Activated T-cell treated with anti-CD3 and anti-CD28 coated beads, Interleukin-2, amount 50 U/mL, for 4 hours (primary cell): ENCODE measurements around the gene IGFBP5. TPM values are rescaled to one million over a fixed set of nuclear protein-coding genes. Genes with fewer than 3 reads are reported as not detected.

Experiments used
- ATAC-seq, 2 donors: fragments of 200-7000 bp; cut with Tn5 transposase; one replicate each; pipeline ENCODE4 v1.10.0; 2021
- DNase-seq: peaks from one replicate; pipeline ENCODE4 v3.0.0-alpha.2; 2020
- H3K27me3 Mint-ChIP-seq: one replicate; pipeline ENCODE4 v1.8.0; 2021; ENCODE audit warnings: low read depth, mixed read lengths
- H3K36me3 Mint-ChIP-seq: one replicate; pipeline ENCODE4 v1.8.0; 2022; ENCODE audit warnings: mixed read lengths; ENCODE audit not compliant: insufficient read depth
- H3K4me1 Mint-ChIP-seq: one replicate; pipeline ENCODE4 v1.8.0; 2021; ENCODE audit warnings: low read depth, mixed read lengths
- H3K4me3 Mint-ChIP-seq: one replicate; pipeline ENCODE4 v1.8.0; 2021; ENCODE audit warnings: mild to moderate bottlenecking, moderate library complexity, mixed read lengths
- H3K9me3 Mint-ChIP-seq: one replicate; pipeline ENCODE4 v1.8.0; 2021; ENCODE audit warnings: mixed read lengths
- total RNA-seq, 3 donors: library from RNA; stranded (reverse); gene quantifications; one replicate each; pipeline ENCODE4 v1.2.1, GENCODE V29; 2021

IGFBP5 gene
- 1 to 10 TPM; 1.8 to 2.7 (median 2.4) TPM for total RNA-seq

GRCh38 chr2:216695401-216695821 lies at the start of gene IGFBP5:
Gene IGFBP5, minus strand, starts transcription at chr2:216695549. Its CDS starts 774 bp downstream, at chr2:216694775.
- ATAC-seq (no peak), DNase-seq (no peak)
- Mint-ChIP-seq H3K9me3 (no peaks in the 10 kb centered on the region), H3K27me3 (peaks cover 61% of the 10 kb centered on the region), H3K4me1 (peaks cover 26% of the 10 kb centered on the region), H3K4me3 (no peak within 1 kb of the TSS), H3K36me3 (no peaks in the 10 kb centered on the region)

- H3K4me3 Mint-ChIP-seq = no peak overlapping the region
- ATAC-seq = no peak
- H3K4me1 Mint-ChIP-seq = no peaks in the 10 kb centered on the region
- H3K27me3 Mint-ChIP-seq = peaks cover 28% of the 10 kb centered on the region
- H3K9me3 Mint-ChIP-seq = peaks cover 4% of the 10 kb centered on the region
- no peak for DNase-seq
- no peaks in the 10 kb centered on the region for H3K36me3 Mint-ChIP-seq
Observed at GRCh38 chr2:216743781-216744180, 48.4 kb upstream of the IGFBP5 start.

- Mint-ChIP-seq H3K4me3 (no peak overlapping the region), H3K27me3 (peaks cover 28% of the 10 kb centered on the region), H3K4me1 (no peaks in the 10 kb centered on the region), H3K9me3 (no peaks in the 10 kb centered on the region), H3K36me3 (no peaks in the 10 kb centered on the region)
- ATAC-seq (no peak), DNase-seq (no peak)
Observed at GRCh38 chr2:216742411-216742810, 47.1 kb upstream of the IGFBP5 start.

GRCh38 chr2:216741223-216741593 lies 45.9 kb upstream of the IGFBP5 start:
- Mint-ChIP-seq H3K27me3 (peaks cover 26% of the 10 kb centered on the region), H3K9me3 (no peaks in the 10 kb centered on the region), H3K4me3 (no peak overlapping the region), H3K4me1 (no peaks in the 10 kb centered on the region), H3K36me3 (no peaks in the 10 kb centered on the region)
- ATAC-seq (no peak), DNase-seq (no peak)

GRCh38 chr2:216740557-216741222 lies 45.3 kb upstream of the IGFBP5 start:
- H3K4me3 Mint-ChIP-seq = no peak overlapping the region
- no peak for DNase-seq
- no peaks in the 10 kb centered on the region for H3K4me1 Mint-ChIP-seq
- H3K9me3 Mint-ChIP-seq = no peaks in the 10 kb centered on the region
- ATAC-seq = no peak
- H3K36me3 Mint-ChIP-seq = no peaks in the 10 kb centered on the region
- H3K27me3 Mint-ChIP-seq = peaks cover 26% of the 10 kb centered on the region

- ATAC-seq (no peak), DNase-seq (no peak)
- no peak overlapping the region for H3K4me3 Mint-ChIP-seq
- no peaks in the 10 kb centered on the region for H3K4me1 Mint-ChIP-seq
- no peaks in the 10 kb centered on the region for H3K9me3 Mint-ChIP-seq
- H3K27me3 Mint-ChIP-seq = peaks cover 21% of the 10 kb centered on the region
- H3K36me3 Mint-ChIP-seq = no peaks in the 10 kb centered on the region
Observed at GRCh38 chr2:216739035-216739434, 43.7 kb upstream of the IGFBP5 start.

GRCh38 chr2:216737676-216738075 lies 42.3 kb upstream of the IGFBP5 start:
- H3K4me1 Mint-ChIP-seq = no peaks in the 10 kb centered on the region
- ATAC-seq = no peak
- no peaks in the 10 kb centered on the region for H3K36me3 Mint-ChIP-seq
- no peak overlapping the region for H3K4me3 Mint-ChIP-seq
- DNase-seq = no peak
- H3K27me3 Mint-ChIP-seq = peaks cover 13% of the 10 kb centered on the region
- no peaks in the 10 kb centered on the region for H3K9me3 Mint-ChIP-seq

- DNase-seq = no peak
- Mint-ChIP-seq H3K4me3 (no peak overlapping the region), H3K36me3 (no peaks in the 10 kb centered on the region), H3K27me3 (peaks cover 6% of the 10 kb centered on the region), H3K9me3 (no peaks in the 10 kb centered on the region), H3K4me1 (no peaks in the 10 kb centered on the region)
- no peak for ATAC-seq
Observed at GRCh38 chr2:216736326-216736725, 41.0 kb upstream of the IGFBP5 start.

GRCh38 chr2:216735668-216736067 lies 40.3 kb upstream of the IGFBP5 start:
- Mint-ChIP-seq H3K4me3 (no peak overlapping the region), H3K9me3 (no peaks in the 10 kb centered on the region), H3K36me3 (no peaks in the 10 kb centered on the region), H3K4me1 (no peaks in the 10 kb centered on the region), H3K27me3 (peaks cover 6% of the 10 kb centered on the region)
- DNase-seq (no peak), ATAC-seq (no peak)

GRCh38 chr2:216735086-216735485 lies 39.7 kb upstream of the IGFBP5 start:
- Mint-ChIP-seq H3K9me3 (no peaks in the 10 kb centered on the region), H3K4me1 (no peaks in the 10 kb centered on the region), H3K36me3 (no peaks in the 10 kb centered on the region), H3K27me3 (peaks cover 6% of the 10 kb centered on the region), H3K4me3 (no peak overlapping the region)
- no peak for ATAC-seq
- no peak for DNase-seq

- Mint-ChIP-seq H3K27me3 (peaks cover 6% of the 10 kb centered on the region), H3K4me1 (no peaks in the 10 kb centered on the region), H3K36me3 (no peaks in the 10 kb centered on the region), H3K9me3 (no peaks in the 10 kb centered on the region), H3K4me3 (no peak overlapping the region)
- ATAC-seq = no peak
- no peak for DNase-seq
Observed at GRCh38 chr2:216733046-216733445, 37.7 kb upstream of the IGFBP5 start.

GRCh38 chr2:216732334-216732733 lies 37.0 kb upstream of the IGFBP5 start:
- DNase-seq = no peak
- H3K4me3 Mint-ChIP-seq = no peak overlapping the region
- no peak for ATAC-seq
- no peaks in the 10 kb centered on the region for H3K4me1 Mint-ChIP-seq
- peaks cover 6% of the 10 kb centered on the region for H3K27me3 Mint-ChIP-seq
- no peaks in the 10 kb centered on the region for H3K9me3 Mint-ChIP-seq
- no peaks in the 10 kb centered on the region for H3K36me3 Mint-ChIP-seq

GRCh38 chr2:216731465-216731864 lies 36.1 kb upstream of the IGFBP5 start:
- Mint-ChIP-seq H3K9me3 (no peaks in the 10 kb centered on the region), H3K27me3 (peaks cover 5% of the 10 kb centered on the region), H3K4me1 (no peaks in the 10 kb centered on the region), H3K36me3 (no peaks in the 10 kb centered on the region), H3K4me3 (no peak overlapping the region)
- no peak for DNase-seq
- no peak for ATAC-seq

- Mint-ChIP-seq H3K27me3 (peaks cover 5% of the 10 kb centered on the region), H3K36me3 (no peaks in the 10 kb centered on the region)
Observed at GRCh38 chr2:216730871-216731270, 35.5 kb upstream of the IGFBP5 start.

GRCh38 chr2:216727346-216728122 lies 32.2 kb upstream of the IGFBP5 start:
- DNase-seq (no peak), ATAC-seq (no peak)
- H3K4me3 Mint-ChIP-seq = no peak overlapping the region
- H3K4me1 Mint-ChIP-seq = no peaks in the 10 kb centered on the region
- no peaks in the 10 kb centered on the region for H3K9me3 Mint-ChIP-seq
- peaks cover 6% of the 10 kb centered on the region for H3K27me3 Mint-ChIP-seq
- no peaks in the 10 kb centered on the region for H3K36me3 Mint-ChIP-seq

More at GRCh38 chr2:216730871-216731270, 35.5 kb upstream of the IGFBP5 start:
- DNase-seq (no peak), ATAC-seq (no peak)
- H3K4me1 Mint-ChIP-seq = no peaks in the 10 kb centered on the region
- H3K9me3 Mint-ChIP-seq = no peaks in the 10 kb centered on the region
- H3K4me3 Mint-ChIP-seq = no peak overlapping the region
